GM12878 (cell line): Measurements from ENCODE around the gene NOC4L. TPM values are rescaled to one million over a fixed set of nuclear protein-coding genes. Genes with fewer than 3 reads are reported as not detected.

Experiments
- ATAC-seq: fragments of 200-7000 bp; cut with Tn5 transposase; 3 replicates; pipeline ENCODE4 v1.9.1; 2020; ENCODE audit warnings: mild to moderate bottlenecking, moderate library complexity
- BruUV-seq: library from RNA; stranded (reverse); fragments of 400-500 nt; replicated peaks from 2 replicates; lab custom pipeline; 2021; lab: Mats Ljungman, UMichigan
- CTCF ChIA-PET: fragments of 300-600 bp; sonication (Branson Sonifier 250); formaldehyde crosslinking; extraction: SDS; loops from one replicate; lab custom pipeline; 2021; ENCODE audit warnings: inconsistent platforms; lab: Yijun Ruan, JAX
- POLR2A ChIA-PET: fragments of 350-600 bp; formaldehyde crosslinking; extraction: SDS; loops from one replicate; lab custom pipeline; 2021; ENCODE audit warnings: inconsistent platforms; lab: Charles Lee
- RAD21 ChIA-PET: fragments of 300-600 bp; sonication (Branson Sonifier 250); formaldehyde crosslinking; loops from one replicate; lab custom pipeline; 2023; ENCODE audit warnings: antibody characterized with exemption; ENCODE audit not compliant: unreplicated experiment; lab: Charles Lee
- SMC1A ChIA-PET: fragments of 300-600 bp; sonication (Branson Sonifier 250); formaldehyde crosslinking; loops from one replicate; lab custom pipeline; 2023; ENCODE audit not compliant: unreplicated experiment, uncharacterized antibody; lab: Charles Lee
- DNase-seq: peaks from one replicate; pipeline ENCODE4 v3.0.0-alpha.2; 2011; ENCODE audit warnings: low read depth, low spot score
- FAIRE-seq: peaks from 3 replicates; lab custom pipeline; 2011; peaks lifted over from hg19 to GRCh38; lab: Jason Lieb, UNC
- H2AFZ ChIP-seq: 2 replicates; pipeline ENCODE4 v1.6.0; 2011; ENCODE audit warnings: low read depth, low read length, control low read depth; ENCODE audit not compliant: control insufficient read depth
- H3K27ac ChIP-seq: 2 replicates; pipeline ENCODE4 v1.5.1; 2011; ENCODE audit warnings: control low read depth; ENCODE audit not compliant: control insufficient read depth, insufficient read depth
- H3K27me3 ChIP-seq, 2 experiments: replicated peaks in 1 of 2; 2 replicates each; pipeline versions ENCODE4 v1.6.0 to v1.6.1; 2011; ENCODE audit warnings: low read length in 1 of 2; ENCODE audit not compliant: control insufficient read depth in 2 of 2, insufficient read depth in 2 of 2
- H3K36me3 ChIP-seq, 2 experiments: 2 replicates each; pipeline ENCODE4 v1.5.1; 2011; ENCODE audit warnings: low read length in 1 of 2; ENCODE audit not compliant: control insufficient read depth in 2 of 2, insufficient read depth in 2 of 2
- H3K4me1 ChIP-seq: 2 replicates; pipeline ENCODE4 v1.6.1; 2011; ENCODE audit warnings: mild to moderate bottlenecking, low read length, moderate library complexity, mixed read lengths; ENCODE audit not compliant: control insufficient read depth, insufficient read depth
- H3K4me2 ChIP-seq: 2 replicates; pipeline ENCODE4 v1.6.0; 2011; ENCODE audit warnings: control low read depth; ENCODE audit not compliant: control insufficient read depth, insufficient read depth
- H3K4me3 ChIP-seq: fragments of 200-600 bp; sonication (generic); 2 replicates; pipeline ENCODE4 v1.5.1; 2016
- H3K79me2 ChIP-seq: 2 replicates; pipeline ENCODE4 v1.6.0; 2011; ENCODE audit warnings: low read length; ENCODE audit not compliant: control insufficient read depth, insufficient read depth
- H3K9ac ChIP-seq: 2 replicates; pipeline ENCODE4 v1.8.0; 2011; ENCODE audit warnings: low read length, control low read depth, mixed read lengths; ENCODE audit not compliant: control insufficient read depth, insufficient read depth
- H3K9me3 ChIP-seq: replicated peaks from 3 replicates; pipeline ENCODE4 v1.5.1; 2011; ENCODE audit warnings: mild to moderate bottlenecking, low read length; ENCODE audit not compliant: control insufficient read depth, insufficient read depth
- H4K20me1 ChIP-seq: 2 replicates; pipeline ENCODE4 v1.6.0; 2011; ENCODE audit not compliant: control insufficient read depth, insufficient read depth
- BHLHE40 ChIP-seq, 2 experiments: fragments of 450-650 bp in 1 of 2; IDR thresholded peaks; 2 replicates each; pipeline ENCODE4 v1.6.1; 2011 to 2017; ENCODE audit warnings: low read depth in 2 of 2, borderline replicate concordance in 1 of 2, improper control_type of control experiment in 1 of 2, low read length in 1 of 2, mild to moderate bottlenecking in 1 of 2
- CBFB ChIP-seq: IDR thresholded peaks from 2 replicates; pipeline ENCODE4 v1.6.1; 2016; ENCODE audit warnings: antibody characterized with exemption, low read depth
- CBX3 ChIP-seq: fragments of 200-600 bp; sonication (generic); IDR thresholded peaks from 2 replicates; pipeline ENCODE4 v1.6.1; 2016; ENCODE audit warnings: low read depth, borderline replicate concordance
- ESRRA ChIP-seq: IDR thresholded peaks from 2 replicates; pipeline ENCODE4 v1.6.1; 2012; ENCODE audit warnings: mild to moderate bottlenecking, low read length, improper control_type of control experiment
- FOXK2 ChIP-seq: fragments of 450-650 bp; IDR thresholded peaks from 2 replicates; pipeline ENCODE4 v1.6.1; 2017; ENCODE audit warnings: mild to moderate bottlenecking, moderate library complexity
- JUNB ChIP-seq: IDR thresholded peaks from 2 replicates; pipeline ENCODE4 v1.6.1; 2016; ENCODE audit warnings: antibody characterized with exemption, mild to moderate bottlenecking
- LARP7 ChIP-seq: fragments of 450-650 bp; IDR thresholded peaks from 2 replicates; pipeline ENCODE4 v1.6.1; 2017; ENCODE audit warnings: mild to moderate bottlenecking
- PAX5 ChIP-seq: IDR thresholded peaks from 2 replicates; pipeline ENCODE4 v1.6.1; 2011; ENCODE audit warnings: low read depth, low read length, borderline replicate concordance
- POLR2A ChIP-seq: IDR thresholded peaks from 2 replicates; pipeline ENCODE4 v1.6.1; 2011; ENCODE audit warnings: low read depth, mild to moderate bottlenecking, low read length
- RELA ChIP-seq: fragments of 450-650 bp; IDR thresholded peaks from 2 replicates; pipeline ENCODE4 v1.8.0; 2014; ENCODE audit warnings: borderline replicate concordance; ENCODE audit not compliant: partially characterized antibody
- SKIL ChIP-seq: fragments of 450-650 bp; IDR thresholded peaks from 2 replicates; pipeline ENCODE4 v1.6.1; 2017; ENCODE audit warnings: mild to moderate bottlenecking, low read depth, inconsistent platforms; ENCODE audit not compliant: poor library complexity, severe bottlenecking
- SUZ12 ChIP-seq: fragments of 200-600 bp; sonication (generic); IDR thresholded peaks from one replicate; pipeline ENCODE4 v1.6.1; 2018; ENCODE audit warnings: antibody characterized with exemption, mild to moderate bottlenecking; ENCODE audit not compliant: unreplicated experiment
- TARDBP ChIP-seq: IDR thresholded peaks from 2 replicates; pipeline ENCODE4 v1.6.1; 2016; ENCODE audit warnings: borderline replicate concordance
- TCF3 ChIP-seq: IDR thresholded peaks from 2 replicates; pipeline ENCODE4 v1.6.1; 2012; ENCODE audit warnings: low read depth, mild to moderate bottlenecking, low read length, borderline replicate concordance; ENCODE audit not compliant: insufficient read depth
- ZNF592 ChIP-seq: fragments of 450-650 bp; IDR thresholded peaks from 2 replicates; pipeline ENCODE4 v1.6.1; 2017; ENCODE audit warnings: mild to moderate bottlenecking, moderate library complexity
- ZSCAN29 ChIP-seq: fragments of 450-650 bp; IDR thresholded peaks from 2 replicates; pipeline ENCODE4 v1.6.1; 2017; ENCODE audit warnings: mild to moderate bottlenecking, moderate library complexity
- WGBS: methylation state at CpG from one replicate; pipeline ENCODE4 v1.1.6; 2016; ENCODE audit warnings: low lambda C conversion rate; ENCODE audit not compliant: insufficient replicate concordance, insufficient coverage; ENCODE audit errors: missing lambda C conversion rate; 5-methylcytosine and 5-hydroxymethylcytosine counted together
- in situ Hi-C: fragments of 300-500 bp; cut with MboI; formaldehyde crosslinking; loops from 9 replicates; pipeline ENCODE4 v1.14.3; 2018; ENCODE audit warnings: mixed read lengths
- intact Hi-C: fragments of 100-400 bp; cut with micrococcal nuclease; formaldehyde crosslinking; loops from one replicate; pipeline ENCODE4 v1.14.2; 2022; ENCODE audit not compliant: unreplicated experiment
- polyA plus RNA-seq, 11 experiments: library from polyadenylated mRNA; depleted of rRNA in 4 of 11; unstranded in 6 of 11; stranded (reverse) in 5 of 11; fragments of >200 nt; fragmentation: Nextera tagmentation in 4 of 11; fragmentation: Illumina TruSeq in 1 of 11; extraction: Ambion mirVana in 4 of 11; extraction: Trizol in 1 of 11; gene quantifications; 1 replicate in 1 of 11; 2 replicates in 10 of 11; pipeline versions ENCODE4 v1.2.1 to v1.2.3, GENCODE V29; 2011 to 2016; ENCODE audit warnings: inconsistent platforms in 2 of 11, missing spikeins in 2 of 11, low read depth in 1 of 11
- total RNA-seq, 4 experiments: library from RNA; depleted of rRNA in 3 of 4; stranded (reverse); fragments of >200 nt in 3 of 4; fragmentation: Illumina TruSeq in 1 of 4; extraction: Trizol in 1 of 4; gene quantifications; 2 replicates each; pipeline versions ENCODE4 v1.2.1 to v1.2.3, GENCODE V29; 2013 to 2021

Gene NOC4L
- total and polyA plus RNA-seq, 10 of the 15 experiments (the other 5 are each of a cell fraction or from before 2014, with no cell fraction given): 0.72 to 68.2 (median 15.2) TPM

- Histone ChIP-seq H3K4me2 (no peak overlapping the region), H3K27ac (no peak overlapping the region), H3K4me3 (no peak overlapping the region), H3K79me2 (no peaks in the 10 kb centered on the region), H3K9me3 (no peaks in the 10 kb centered on the region), H4K20me1 (no peaks in the 10 kb centered on the region), H3K36me3 (peaks cover 0 to 5% of the 10 kb centered on the region in 2 experiments; a peak in 3 of 4 replicates), H2AFZ (no peak overlapping the region), H3K27me3 (no peaks in the 10 kb centered on the region), H3K9ac (no peak overlapping the region), H3K4me1 (no peaks in the 10 kb centered on the region)
- in situ Hi-C loops: no loop called here
- ChIA-PET SMC1A (no interaction called here), CTCF (no interaction called here), RAD21 (no interaction called here), POLR2A (no interaction called here)
- TF ChIP-seq JUNB (no peak), LARP7 (no peak), FOXK2 (no peak), TCF3 (no peak), ESRRA (no peak), RELA (no peak), POLR2A (no peak), CBFB (no peak), TARDBP (no peak), ZSCAN29 (no peak), ZNF592 (no peak), BHLHE40 (IDR thresholded peaks at IDR 0.05; ENCODE audit: borderline replicate concordance in 1 of 2, low read depth in 2 of 2, low read length in 1 of 2) (no peak), CBX3 (no peak), PAX5 (no peak), SUZ12 (no peak), SKIL (no peak)
- no peak for DNase-seq
- BruUV-seq: no TSS peak
- no peak for ATAC-seq
- intact Hi-C loops: no loop called here
- FAIRE-seq: no peak
- WGBS: 94% methylated on average over 12 of the region's 12 CpGs
Observed at GRCh38 chr12:132099739-132100138, 44.5 kb upstream of the NOC4L start.
